ENCODE results near the gene OVOL2. TPM values are rescaled to one million over a fixed set of nuclear protein-coding genes. Genes with fewer than 3 reads are reported as not detected.

The OVOL2 gene
- total RNA-seq, 2 donors from 2014 or later = 25.6 to 34.8 TPM

GRCh38 chr20:18005170-18005989 is 52.3 kb downstream of the OVOL2 start:
- Histone ChIP-seq H3K36me3 (no peaks in the 10 kb centered on the region), H3K27ac (peak overlapping the region; percentile 43 to 47), H3K27me3 (replicated peaks; ENCODE audit: insufficient read depth) (no peaks in the 10 kb centered on the region), H3K4me3 (no peak overlapping the region), H3K4me1 (replicated peaks) (no peaks in the 10 kb centered on the region), H3K9me3 (no peaks in the 10 kb centered on the region)
- intact Hi-C loops (cut with DNase I) = loop anchor here (10.0 kb wide), 1 partner anchor 129 kb away; the partner anchor contains the start of genes KAT14 and PET117
- TF ChIP-seq POLR2AphosphoS5 (IDR thresholded peaks at IDR 0.05) (no peak), CTCF (IDR thresholded peaks at IDR 0.05) (no peak)
- WGBS = 88% methylated on average over 21 of the region's 21 CpGs
- no peak for DNase-seq (ENCODE audit: low spot score)

- no peaks in the 10 kb centered on the region for H3K9me3 ChIP-seq
- intact Hi-C loops (cut with DNase I) = loop anchor here (10.0 kb wide), 1 partner anchor 130 kb away; the partner anchor contains the start of genes KAT14 and PET117
- no peak overlapping the region for H3K27ac ChIP-seq
- DNase-seq (ENCODE audit: low spot score) = no peak
- no peaks in the 10 kb centered on the region for H3K36me3 ChIP-seq
- H3K4me3 ChIP-seq = no peak overlapping the region
- peak; percentile 10 for TF ChIP-seq POLR2AphosphoS5 (IDR thresholded peaks at IDR 0.05)
- TF ChIP-seq POLR2A (IDR thresholded peaks at IDR 0.05) = no peak
- no peaks in the 10 kb centered on the region for H3K4me1 ChIP-seq (replicated peaks)
- 60% methylated on average over 8 of the region's 8 CpGs for WGBS
- H3K27me3 ChIP-seq (replicated peaks; ENCODE audit: insufficient read depth) = no peaks in the 10 kb centered on the region
Observed at GRCh38 chr20:18004384-18005031, 53.2 kb downstream of the OVOL2 start.

- no peaks in the 10 kb centered on the region for H3K4me1 ChIP-seq (replicated peaks)
- no peak for DNase-seq (ENCODE audit: low spot score)
Observed at GRCh38 chr20:18003897-18004296, 53.8 kb downstream of the OVOL2 start.

GRCh38 chr20:18001131-18001921 is 56.4 kb downstream of the OVOL2 start:
- 41% methylated on average over 10 of the region's 10 CpGs for WGBS
- Histone ChIP-seq H3K27ac (peak overlapping the region; percentile 47 to 71), H3K4me3 (no peak overlapping the region), H3K4me1 (replicated peaks) (no peaks in the 10 kb centered on the region), H3K36me3 (no peaks in the 10 kb centered on the region), H3K27me3 (replicated peaks; ENCODE audit: insufficient read depth) (no peaks in the 10 kb centered on the region), H3K9me3 (no peaks in the 10 kb centered on the region)
- TF ChIP-seq CTCF (IDR thresholded peaks at IDR 0.05) (peak in 2 of 4 experiments; percentile 12 to 34), POLR2AphosphoS5 (IDR thresholded peaks at IDR 0.05) (peak; percentile 93), POLR2A (IDR thresholded peaks at IDR 0.05) (no peak)
- peak; percentile 89 for DNase-seq (ENCODE audit: low spot score)
- intact Hi-C loops (cut with DNase I) = loop anchor here (10.0 kb wide), 1 partner anchor 133 kb away; the partner anchor contains the start of genes KAT14 and PET117

More at GRCh38 chr20:18003897-18004296, 53.8 kb downstream of the OVOL2 start:
- intact Hi-C loops (cut with DNase I) = loop anchor here (10.0 kb wide), 1 partner anchor 131 kb away; the partner anchor contains the start of genes KAT14 and PET117
- Histone ChIP-seq H3K27ac (no peak overlapping the region), H3K9me3 (no peaks in the 10 kb centered on the region), H3K27me3 (replicated peaks; ENCODE audit: insufficient read depth) (no peaks in the 10 kb centered on the region), H3K36me3 (no peaks in the 10 kb centered on the region), H3K4me3 (no peak overlapping the region)
- TF ChIP-seq CTCF (IDR thresholded peaks at IDR 0.05) (no peak), POLR2A (IDR thresholded peaks at IDR 0.05) (no peak), POLR2AphosphoS5 (IDR thresholded peaks at IDR 0.05) (no peak)
- WGBS = 62% methylated on average over 5 of the region's 5 CpGs

GRCh38 chr20:17999566-17999965 is 58.1 kb downstream of the OVOL2 start:
- Histone ChIP-seq H3K4me1 (replicated peaks) (no peaks in the 10 kb centered on the region), H3K36me3 (no peaks in the 10 kb centered on the region), H3K27me3 (replicated peaks; ENCODE audit: insufficient read depth) (no peaks in the 10 kb centered on the region), H3K4me3 (no peak overlapping the region), H3K9me3 (no peaks in the 10 kb centered on the region), H3K27ac (no peak overlapping the region)
- intact Hi-C loops (cut with DNase I) = loop anchor here (5.0 to 10.0 kb wide), 3 partner anchors 37 to 497 kb away; partner anchors contain the start of gene BFSP1
- TF ChIP-seq POLR2A (IDR thresholded peaks at IDR 0.05) (no peak), CTCF (IDR thresholded peaks at IDR 0.05) (no peak), POLR2AphosphoS5 (IDR thresholded peaks at IDR 0.05) (no peak)
- DNase-seq (ENCODE audit: low spot score) = no peak
- WGBS = 88% methylated on average over 4 of the region's 4 CpGs

All from prostate gland (tissue), 2 donors.